RPMI8226 (cell line): ENCODE measurements around the gene PTPN20.
"Not testable (repeated sequence)": the region's sequence is repeated elsewhere in the genome, so short reads cannot be mapped to it uniquely, and the experiment has no call there.

ENCODE experiments used
- DNase-seq: peaks from one replicate; pipeline ENCODE4 v3.0.0-alpha.2; 2015

The PTPN20 gene

GRCh38 chr10:46963356-46963755, 52.1 kb downstream of the PTPN20 start:
- DNase-seq = not testable (repeated sequence)

- not testable (repeated sequence) for DNase-seq
Measured at GRCh38 chr10:46967013-46967412, 55.8 kb downstream of the PTPN20 start.

- not testable (repeated sequence) for DNase-seq
Measured at GRCh38 chr10:46980223-46980622, 69.0 kb downstream of the PTPN20 start.

DNA sequence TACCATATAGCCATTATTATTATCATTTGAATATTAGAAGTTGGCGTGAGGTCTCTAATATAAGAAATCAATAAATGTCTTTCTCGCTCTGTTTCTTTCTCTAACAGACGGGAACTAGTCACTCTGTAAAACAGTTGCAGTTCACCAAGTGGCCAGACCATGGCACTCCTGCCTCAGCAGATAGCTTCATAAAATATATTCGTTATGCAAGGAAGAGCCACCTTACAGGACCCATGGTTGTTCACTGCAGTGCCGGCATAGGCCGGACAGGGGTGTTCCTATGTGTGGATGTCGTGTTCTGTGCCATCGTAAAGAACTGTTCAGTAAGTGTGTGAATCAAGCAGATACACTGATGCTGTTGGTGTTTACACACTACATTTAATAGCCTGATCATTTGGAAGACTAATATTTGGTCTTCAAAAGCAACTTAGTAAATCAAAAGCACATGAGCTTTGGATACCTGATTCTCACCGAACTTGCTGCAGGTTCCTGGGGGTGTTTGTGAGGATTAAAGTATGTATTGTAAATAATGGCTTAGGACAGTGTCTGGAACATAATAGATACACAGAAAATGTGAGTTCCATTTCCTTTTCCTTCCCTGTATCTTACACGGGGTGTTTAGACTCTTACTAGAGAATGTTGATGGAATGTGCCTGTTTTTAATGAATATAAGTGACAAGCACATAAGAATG, 76.2 kb downstream of the PTPN20 start:
- not testable (repeated sequence) for DNase-seq

- no peak for DNase-seq
Measured at GRCh38 chr10:46992803-46993561, 81.8 kb downstream of the PTPN20 start.

- DNase-seq = no peak
Measured at GRCh38 chr10:46995234-46995633, 84.0 kb downstream of the PTPN20 start.

DNA sequence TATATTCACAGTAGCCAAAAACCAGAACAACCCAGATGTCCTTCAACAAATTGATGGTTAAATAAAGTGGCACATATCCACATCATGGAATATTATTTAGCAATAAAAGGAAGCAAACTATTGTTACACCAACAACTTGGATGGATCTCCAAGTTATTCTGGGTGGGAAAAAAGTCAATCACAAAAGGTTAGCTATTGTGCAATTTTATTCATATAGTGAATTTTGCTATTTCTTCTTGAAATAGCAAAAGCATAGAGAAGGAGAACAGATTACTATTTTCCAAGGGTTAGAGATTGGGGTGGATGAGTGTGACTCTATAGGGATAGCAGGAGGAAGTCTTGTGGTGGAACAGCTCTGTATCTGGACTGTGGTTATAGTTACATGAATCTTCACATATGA, 87.0 kb downstream of the PTPN20 start:
- DNase-seq = no peak

DNA sequence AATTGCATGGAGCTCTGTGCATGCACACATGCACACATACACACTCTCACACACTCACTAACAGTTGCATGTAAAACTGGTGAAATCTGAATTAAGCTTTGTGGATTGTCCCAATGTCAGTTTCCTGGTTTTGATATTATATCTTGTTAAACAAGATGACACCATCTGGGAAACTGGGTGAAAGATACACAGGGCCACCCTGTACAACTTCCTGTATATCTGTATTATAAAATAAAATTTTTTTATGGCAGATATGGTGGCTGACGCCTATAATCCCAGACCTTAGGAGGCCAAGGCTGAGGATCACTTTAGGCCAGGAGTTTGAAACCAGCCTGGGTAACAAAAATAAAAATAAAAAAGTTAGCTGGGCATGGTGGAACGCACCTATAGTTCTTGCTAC, 87.4 kb downstream of the PTPN20 start:
- DNase-seq = no peak

DNA sequence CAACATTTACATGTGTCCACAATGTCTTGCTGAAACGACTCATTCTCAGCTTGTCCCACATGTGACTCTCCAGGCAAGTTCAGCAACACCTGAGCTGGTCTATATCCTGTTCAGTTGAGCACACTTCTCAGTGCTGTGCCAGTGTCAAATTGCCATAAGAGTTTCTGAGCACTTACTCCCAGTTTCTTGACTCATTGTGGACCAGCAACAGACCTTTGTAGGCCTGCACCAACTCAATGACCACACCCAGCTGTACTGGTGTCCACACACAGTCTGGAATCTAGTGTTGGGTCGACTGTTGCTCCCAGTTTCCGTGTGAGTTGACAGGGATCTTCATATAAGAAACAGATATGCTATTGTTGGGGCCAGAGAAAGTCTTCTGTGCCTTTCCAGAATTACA, 88.0 kb downstream of the PTPN20 start:
- DNase-seq = no peak

- DNase-seq = no peak
Measured at GRCh38 chr10:47008769-47009168, 97.5 kb downstream of the PTPN20 start.

- DNase-seq = no peak
Measured at GRCh38 chr10:47009215-47009838, 98.1 kb downstream of the PTPN20 start.

GRCh38 chr10:47010036-47010435, 98.8 kb downstream of the PTPN20 start:
- no peak for DNase-seq

DNA sequence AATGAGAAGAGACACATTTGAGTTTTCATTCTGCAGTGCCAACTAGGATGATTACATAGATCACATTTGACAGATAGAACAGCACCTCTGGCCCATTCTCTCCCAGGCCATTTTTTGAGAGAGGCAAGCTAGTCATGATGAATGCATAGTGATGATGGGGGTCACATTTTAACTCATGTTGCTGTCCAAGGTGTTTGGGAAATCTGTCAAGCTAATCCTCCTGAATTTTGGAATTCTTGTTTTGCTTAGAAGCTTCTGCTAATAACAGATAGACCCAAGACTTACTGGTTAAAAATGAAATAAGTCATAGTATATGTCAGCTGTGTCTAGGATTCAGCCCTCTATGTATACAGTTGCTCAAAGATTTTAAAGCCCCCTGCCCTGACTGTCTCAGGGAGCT, 101.0 kb downstream of the PTPN20 start:
- no peak for DNase-seq

GRCh38 chr10:47013507-47014154, 102.4 kb downstream of the PTPN20 start:
- no peak for DNase-seq

GRCh38 chr10:47015404-47015803, 104.2 kb downstream of the PTPN20 start:
- no peak for DNase-seq

GRCh38 chr10:47016564-47016963, 105.3 kb downstream of the PTPN20 start:
- DNase-seq = no peak

DNA sequence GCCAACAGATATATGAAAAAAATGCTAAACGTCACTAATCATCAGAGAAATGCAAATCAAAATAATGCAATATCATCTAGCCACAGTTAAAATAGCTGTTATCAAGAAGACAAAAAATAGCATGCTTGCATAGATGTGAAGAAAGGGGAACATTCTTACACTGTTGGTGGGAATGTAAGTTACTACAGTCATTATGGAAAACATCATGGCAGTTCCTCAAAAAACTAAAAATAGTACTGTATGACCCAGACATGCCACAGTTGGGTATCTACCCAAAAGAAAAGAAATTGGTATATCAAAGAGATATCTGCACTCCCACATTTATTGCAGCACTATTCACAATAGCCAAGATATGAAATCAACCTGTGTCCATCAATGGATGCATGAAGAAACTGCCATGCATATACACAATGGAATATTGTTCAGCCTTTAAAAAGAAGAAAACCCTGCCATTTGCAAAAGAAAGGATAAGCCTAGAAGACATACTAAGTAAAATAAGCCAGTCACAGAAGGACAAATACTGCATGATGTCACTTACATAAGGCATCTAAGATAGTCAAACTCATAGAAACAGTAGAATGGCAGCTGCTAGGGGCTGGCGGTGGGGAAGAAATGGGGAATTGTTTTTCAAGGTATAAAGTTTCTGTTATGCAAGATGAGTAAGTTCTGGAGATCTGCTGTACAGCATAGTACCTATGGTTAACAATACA, 107.0 kb downstream of the PTPN20 start:
- no peak for DNase-seq

- no peak for DNase-seq
Measured at GRCh38 chr10:47019155-47020145, 108.2 kb downstream of the PTPN20 start.

DNA sequence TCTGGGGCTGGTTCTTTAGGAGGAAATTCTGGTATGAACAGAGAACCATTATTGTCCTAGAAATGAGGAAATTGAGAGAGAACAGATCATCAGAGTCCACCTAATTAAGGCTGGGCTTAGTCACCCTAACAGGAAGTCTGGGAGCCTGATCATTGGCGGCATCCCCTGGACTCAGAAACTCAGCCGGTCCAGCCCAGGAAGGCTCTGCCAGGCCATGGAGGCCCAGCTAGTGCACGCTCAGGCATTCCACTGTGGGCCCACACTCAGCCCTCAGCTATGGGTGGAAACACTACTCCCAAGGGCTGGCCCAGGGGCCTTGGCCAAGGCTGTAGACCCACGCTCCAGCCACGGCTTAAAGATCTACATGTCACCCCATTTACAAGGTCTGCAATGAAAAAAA, 109.2 kb downstream of the PTPN20 start:
- no peak for DNase-seq

DNA sequence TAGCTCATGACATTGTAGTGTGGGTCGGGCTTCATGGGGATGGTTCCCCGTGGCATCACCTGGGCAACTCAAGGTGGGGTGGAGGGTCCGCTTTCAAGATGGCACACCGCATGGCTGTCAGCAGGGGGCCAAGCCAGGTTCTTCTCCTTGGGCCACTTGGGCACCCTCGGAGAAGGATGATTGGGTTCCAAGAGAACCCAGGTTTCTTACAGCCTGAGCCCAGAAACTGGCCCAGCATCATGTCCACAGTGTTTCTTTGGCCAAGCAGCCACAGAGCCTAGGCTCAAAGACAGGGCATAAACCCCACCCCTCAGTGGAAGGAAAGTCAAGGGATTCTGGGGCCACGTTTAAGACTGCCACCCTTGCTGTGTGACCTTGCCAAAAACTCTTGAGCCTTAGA, 110.6 kb downstream of the PTPN20 start:
- DNase-seq = peak; percentile 10

GRCh38 chr10:47022311-47023131, 111.3 kb downstream of the PTPN20 start:
- no peak for DNase-seq
